Measurements from ENCODE around the gene CHTOP.
A peak's percentile ranks its signal among the peaks of the same experiment; 100 is the strongest.
"Not testable (repeated sequence)": the region's sequence is repeated elsewhere in the genome, so short reads cannot be mapped to it uniquely, and the experiment has no call there.

The CHTOP gene

GRCh38 chr1:153663211-153663610 is 29.3 kb downstream of the CHTOP start:
- DNase-seq, result no peak

DNA sequence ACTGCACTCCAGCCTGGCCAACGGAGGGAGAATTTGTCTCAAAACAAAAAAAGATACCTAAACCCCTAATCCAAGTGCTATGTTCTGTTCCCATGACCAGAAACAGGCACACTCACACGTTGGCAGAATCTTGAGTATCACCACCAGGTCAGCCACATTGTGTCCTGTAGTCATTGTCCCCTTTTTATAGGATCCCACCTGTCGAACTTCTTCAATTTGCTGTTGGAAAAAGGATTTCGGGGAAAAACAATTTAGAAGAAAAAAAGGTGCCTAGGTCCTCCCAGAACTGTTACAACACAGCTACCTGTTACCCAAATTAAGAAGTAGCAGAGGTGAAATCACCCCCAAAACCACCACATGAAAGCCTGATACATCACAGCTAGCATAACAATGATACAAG is 33.6 kb downstream of the CHTOP start:
- DNase-seq, result no peak

GRCh38 chr1:153668672-153669071 is 34.8 kb downstream of the CHTOP start:
- not testable (repeated sequence) for DNase-seq

DNA sequence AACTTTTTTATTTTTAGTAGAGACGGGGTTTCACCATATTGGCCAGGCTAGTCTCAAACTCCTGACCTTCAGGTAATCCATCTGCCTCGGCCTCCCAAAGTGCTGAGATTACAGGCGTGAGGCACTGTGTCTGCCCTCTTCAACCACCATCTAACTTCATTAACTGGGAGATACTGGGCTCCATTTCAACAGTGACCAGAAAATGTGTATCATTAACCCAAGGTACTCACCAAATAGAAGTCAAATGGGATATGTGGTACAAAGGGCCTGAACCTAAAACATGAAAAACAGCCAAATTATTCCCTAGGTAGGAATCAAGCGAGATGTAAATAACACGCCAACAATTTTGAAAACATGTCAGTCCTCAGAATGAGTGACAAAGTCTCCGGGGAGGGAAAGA is 35.7 kb downstream of the CHTOP start:
- no peak for DNase-seq

DNA sequence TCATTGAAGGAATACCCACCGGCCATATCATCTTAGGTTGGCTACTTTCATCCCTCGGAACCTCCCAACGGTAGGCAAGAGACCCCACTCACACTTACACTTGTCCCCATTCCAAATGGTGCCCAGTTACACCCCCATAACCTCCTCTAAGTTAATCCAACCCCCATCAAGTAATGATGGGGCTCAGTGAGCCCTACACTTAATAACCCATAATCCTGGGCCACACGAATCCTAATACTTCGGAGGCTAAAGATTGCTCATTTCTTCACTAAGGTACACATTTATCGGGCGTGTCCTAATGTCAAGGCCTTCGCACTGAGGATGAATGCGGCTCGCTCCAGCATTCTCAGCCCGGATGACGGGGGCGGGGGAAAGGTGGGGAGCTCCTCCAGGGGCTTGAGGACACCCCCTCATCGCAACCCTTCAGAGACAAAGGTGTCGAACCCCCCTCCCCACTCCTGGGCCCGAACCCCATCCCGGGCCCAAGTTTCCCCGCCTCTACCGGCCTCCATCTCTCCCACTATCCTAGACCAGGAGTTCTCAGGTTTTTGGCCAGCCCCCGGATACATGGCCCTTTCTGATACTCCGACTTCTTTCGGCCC is 36.5 kb downstream of the CHTOP start:
- peak; percentile 48 for DNase-seq

DNA sequence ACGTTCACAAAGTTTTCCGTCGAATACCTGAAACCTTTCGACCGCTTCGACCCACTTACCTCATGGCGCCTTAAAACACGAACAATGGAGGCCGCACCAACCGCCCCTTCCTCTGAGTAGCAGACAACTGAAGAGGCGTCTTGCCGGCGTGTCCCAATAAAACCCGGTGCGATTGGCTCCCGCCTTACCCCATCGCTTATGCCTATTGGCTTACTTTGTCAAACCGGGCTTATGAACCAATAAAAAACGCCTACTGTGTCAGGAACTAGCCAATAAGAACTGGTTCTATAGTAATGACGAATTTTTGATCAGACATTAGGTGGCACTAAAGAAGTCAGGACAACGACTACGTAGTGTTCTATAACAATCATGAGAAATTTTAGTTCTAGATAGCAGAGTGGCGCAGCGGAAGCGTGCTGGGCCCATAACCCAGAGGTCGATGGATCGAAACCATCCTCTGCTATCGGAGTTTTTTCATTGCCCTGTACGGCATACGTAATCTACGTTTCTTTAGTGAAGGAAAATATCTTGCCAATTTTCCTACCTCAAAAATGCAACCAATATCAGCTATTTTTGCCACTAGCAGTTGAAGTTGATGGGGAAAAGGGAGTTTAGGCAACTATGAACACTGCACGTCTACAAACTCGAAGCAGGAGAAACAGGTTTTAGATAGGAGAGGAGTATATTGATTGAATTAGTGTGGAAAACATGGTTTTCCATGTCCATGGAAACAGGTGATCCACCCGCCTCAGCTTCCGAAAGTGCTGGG is 37.2 kb downstream of the CHTOP start, which contains the start of gene ILF2:
Gene ILF2 (minus strand): TSS at position 135 of the 769 bp plus-strand sequence. CDS start 71 bp downstream, at position 64.
- peak; percentile 96 for DNase-seq

- peak; percentile 32 for DNase-seq
These were observed 37.9 kb downstream of the CHTOP start for GRCh38 chr1:153671628-153672353.

DNA sequence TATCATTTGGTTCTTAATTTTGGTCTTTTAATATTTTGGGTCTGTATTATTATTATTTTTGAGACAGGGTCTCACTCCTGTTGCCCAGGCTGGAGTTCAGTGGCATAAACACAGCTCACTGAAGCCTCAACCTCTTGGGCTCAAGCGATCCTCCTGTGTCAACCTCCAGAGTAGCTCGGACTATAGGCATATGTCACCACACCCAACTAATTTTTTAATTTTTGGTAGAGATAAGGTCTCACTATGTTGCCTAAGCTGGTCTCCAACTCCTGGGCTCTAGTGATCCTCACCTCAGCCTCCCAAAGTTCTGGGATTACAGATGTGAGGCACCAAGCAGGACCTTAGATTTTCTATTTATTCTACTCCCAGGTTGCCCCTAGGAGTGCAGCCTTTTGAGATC is 39.6 kb downstream of the CHTOP start:
- DNase-seq, result no peak

DNA sequence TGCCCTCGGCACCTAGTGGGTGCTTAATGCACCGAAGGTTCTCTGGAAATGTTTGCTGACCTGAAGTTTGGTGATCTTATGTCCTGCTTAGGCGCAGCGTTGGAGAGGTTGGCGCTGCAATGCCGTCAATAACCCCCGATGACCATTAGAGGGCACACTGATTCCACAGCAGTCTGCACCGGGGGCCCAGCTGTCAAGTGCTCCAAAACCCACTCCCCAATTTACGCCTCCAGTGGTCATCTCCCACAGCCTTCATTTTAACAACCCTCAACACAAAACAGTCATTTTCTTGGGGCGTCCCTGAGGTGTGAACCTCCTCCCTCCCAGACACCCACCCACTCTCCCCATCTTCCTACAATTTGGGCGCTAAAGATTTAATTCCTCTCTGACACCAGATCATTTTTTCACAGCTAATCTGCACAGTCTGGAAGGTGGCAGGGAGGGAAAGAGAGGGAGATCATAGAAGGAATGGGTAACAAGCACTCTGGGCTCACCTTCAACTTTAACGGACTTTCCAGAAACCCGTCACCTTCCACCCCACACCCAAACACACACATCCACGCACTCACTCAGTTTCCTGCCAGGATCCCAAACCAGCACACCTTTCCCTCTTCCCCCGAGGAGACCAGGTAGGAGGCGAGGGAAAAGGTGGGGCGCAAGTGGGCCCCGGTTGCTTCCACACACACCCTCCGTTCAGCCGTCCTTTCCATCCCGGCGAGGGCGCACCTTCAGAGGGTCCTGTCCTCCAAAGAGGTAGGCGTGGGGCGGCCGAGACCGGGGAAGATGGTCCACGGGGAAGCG is 44.1 kb downstream of the CHTOP start:
- peak; percentile 16 for DNase-seq

GRCh38 chr1:153678519-153679336 is 44.9 kb downstream of the CHTOP start, which contains the start of gene NPR1:
Gene NPR1, plus strand, starts transcription at chr1:153678688. Its CDS starts 421 bp downstream, at chr1:153679109.
- peak; percentile 11 for DNase-seq

DNA sequence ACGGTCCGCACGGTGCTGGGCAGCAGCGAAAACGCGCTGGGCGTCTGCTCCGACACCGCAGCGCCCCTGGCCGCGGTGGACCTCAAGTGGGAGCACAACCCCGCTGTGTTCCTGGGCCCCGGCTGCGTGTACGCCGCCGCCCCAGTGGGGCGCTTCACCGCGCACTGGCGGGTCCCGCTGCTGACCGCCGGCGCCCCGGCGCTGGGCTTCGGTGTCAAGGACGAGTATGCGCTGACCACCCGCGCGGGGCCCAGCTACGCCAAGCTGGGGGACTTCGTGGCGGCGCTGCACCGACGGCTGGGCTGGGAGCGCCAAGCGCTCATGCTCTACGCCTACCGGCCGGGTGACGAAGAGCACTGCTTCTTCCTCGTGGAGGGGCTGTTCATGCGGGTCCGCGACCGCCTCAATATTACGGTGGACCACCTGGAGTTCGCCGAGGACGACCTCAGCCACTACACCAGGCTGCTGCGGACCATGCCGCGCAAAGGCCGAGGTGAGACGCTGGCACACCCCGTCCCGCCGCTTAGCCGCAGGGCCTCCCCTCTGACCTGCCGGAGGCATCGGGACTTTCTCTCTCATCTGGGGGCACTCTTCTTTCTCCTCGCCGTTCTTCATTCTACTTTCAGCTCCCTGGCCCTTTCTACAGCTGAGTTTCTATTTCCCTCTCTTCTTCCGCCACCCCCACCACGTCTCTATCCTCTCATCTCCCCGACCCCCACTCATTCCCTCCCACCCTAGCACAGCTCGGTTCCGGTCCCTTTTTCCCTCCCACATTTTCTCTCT is 45.7 kb downstream of the CHTOP start:
- DNase-seq, result no peak

GRCh38 chr1:153680120-153680403 is 46.2 kb downstream of the CHTOP start:
- no peak for DNase-seq

DNA sequence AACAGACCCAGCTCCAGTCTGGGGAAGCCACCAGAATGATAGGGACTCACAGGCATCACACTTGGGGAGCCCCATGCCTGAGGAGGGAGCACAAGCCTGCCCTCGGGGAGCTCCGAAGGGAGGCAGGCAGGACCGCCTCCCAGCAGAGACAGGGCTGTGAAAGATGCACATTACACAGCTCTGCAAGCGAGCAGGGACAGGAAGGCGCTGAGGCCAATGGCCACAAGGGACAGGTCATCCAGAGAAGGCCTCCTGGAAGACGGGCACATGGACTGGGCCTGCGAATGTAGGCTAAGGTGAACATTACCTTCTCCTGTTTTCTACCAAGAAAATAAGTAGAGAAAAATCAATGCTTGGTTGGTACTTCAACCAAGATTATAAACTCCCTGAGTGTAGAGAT is 48.9 kb downstream of the CHTOP start:
- no peak for DNase-seq

DNA sequence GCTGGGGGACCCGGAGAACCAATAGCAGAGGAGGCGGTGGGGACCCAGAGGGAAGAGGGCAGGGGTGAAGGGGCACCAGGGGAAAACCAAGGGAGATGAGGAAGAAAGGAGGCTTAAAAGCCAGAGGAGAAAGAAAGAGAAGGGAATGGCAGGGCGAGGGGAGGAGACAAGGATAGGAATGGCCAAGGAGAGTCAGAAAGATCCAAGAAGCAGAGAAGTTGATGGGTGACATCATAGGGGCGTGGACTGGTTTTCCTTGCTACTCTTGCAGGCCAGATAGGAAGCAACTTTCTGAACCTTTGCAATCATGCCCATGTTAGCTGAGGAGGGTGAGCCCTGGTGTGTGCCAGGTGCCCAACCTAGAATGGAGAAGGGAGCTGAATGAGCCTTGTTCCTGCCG is 50.0 kb downstream of the CHTOP start:
- no peak for DNase-seq

DNA sequence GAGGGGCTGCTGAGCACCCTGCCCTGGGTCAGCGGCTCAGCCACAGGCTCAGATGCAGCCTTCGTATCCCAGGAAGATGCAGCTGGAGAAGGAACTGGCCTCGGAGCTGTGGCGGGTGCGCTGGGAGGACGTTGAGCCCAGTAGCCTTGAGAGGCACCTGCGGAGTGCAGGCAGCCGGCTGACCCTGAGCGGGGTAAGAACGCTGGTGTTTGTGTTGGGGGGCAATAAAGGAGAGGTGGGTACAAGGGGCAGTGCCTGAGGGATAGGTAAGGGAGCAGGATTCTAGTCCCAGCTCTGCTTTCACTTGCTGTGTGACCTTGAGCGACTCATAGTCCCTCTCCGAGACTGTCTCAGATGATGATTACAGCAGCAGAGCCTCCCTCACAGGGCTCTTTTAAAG is 51.0 kb downstream of the CHTOP start:
- no peak for DNase-seq

DNA sequence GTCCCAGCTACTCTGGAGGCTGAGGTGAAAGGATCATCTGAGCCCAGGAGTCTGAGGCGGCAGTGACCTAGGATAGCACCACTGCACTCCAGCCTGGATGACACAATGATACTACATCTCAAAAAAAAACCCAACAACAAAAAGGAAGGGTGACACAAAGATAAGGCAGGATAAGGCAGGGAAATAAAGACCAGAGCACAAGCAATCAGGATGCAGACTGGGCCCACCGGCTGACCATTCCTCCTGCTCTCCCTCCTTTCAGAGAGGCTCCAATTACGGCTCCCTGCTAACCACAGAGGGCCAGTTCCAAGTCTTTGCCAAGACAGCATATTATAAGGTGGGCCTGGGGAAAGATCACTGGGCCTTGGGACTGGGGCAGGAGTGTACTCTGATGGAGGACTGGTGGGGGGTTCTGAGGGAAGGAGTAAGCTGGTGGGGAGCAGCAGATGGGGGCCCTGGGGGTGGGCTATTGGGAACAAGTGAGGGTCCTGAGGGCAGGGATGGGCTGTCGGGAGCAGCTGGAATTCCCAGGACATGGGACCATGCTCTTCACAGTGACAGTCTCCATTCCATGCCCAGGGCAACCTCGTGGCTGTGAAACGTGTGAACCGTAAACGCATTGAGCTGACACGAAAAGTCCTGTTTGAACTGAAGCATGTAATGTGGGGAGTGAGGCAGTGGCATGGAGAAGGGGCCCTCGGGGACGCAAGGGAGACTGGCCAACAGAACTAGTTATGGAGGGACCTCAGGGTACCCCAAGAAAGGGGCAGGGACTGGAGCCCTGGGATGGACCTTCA is 51.9 kb downstream of the CHTOP start:
- DNase-seq, result no peak

DNA sequence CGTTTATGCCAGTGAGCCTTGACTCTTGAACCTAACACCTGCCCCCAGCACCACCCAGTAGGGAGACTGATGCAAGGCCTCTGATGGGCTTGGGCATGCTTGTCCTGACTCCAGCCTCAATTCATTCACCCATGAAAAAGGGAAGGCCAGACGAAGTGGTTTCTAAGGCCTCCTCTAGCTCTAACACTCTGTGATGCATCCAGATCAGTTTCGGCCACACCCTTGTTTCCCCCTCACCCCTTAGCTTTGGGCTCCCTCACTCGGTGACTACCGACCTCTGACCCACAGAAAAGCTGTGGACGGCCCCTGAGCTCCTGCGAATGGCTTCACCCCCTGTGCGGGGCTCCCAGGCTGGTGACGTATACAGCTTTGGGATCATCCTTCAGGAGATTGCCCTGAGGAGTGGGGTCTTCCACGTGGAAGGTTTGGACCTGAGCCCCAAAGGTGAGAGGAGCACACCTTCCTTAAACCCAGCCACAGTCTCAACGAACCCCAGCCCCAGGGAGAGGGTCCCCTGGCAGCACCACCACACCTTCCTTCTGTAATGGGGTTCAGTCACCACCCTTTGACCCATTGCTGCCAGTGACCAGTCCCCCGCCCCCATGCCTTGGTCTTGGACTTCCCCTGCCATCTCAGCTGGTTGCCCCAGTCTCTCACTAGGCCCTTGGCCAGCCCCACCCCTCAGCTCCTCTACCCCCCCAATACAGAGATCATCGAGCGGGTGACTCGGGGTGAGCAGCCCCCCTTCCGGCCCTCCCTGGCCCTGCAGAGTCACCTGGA is 53.7 kb downstream of the CHTOP start:
- DNase-seq, result no peak

- DNase-seq, result no peak
These were observed 54.4 kb downstream of the CHTOP start for GRCh38 chr1:153688276-153688675.

GRCh38 chr1:153688736-153689328 is 55.0 kb downstream of the CHTOP start:
- no peak for DNase-seq

Data from stimulated activated naive CD4-positive, alpha-beta T cell treated with Interleukin-2 at 50 U/mL for 16 hours (primary cell).